ENCODE data around the gene DACT2. TPM values are rescaled to one million over a fixed set of nuclear protein-coding genes. Genes with fewer than 3 reads are reported as not detected.
"Not testable (repeated sequence)": the region's sequence is repeated elsewhere in the genome, so short reads cannot be mapped to it uniquely, and the experiment has no call there.

The DACT2 gene
- total RNA-seq, 1 donor from 2014 or later: 0.59 TPM

GRCh38 chr6:168304752-168305015 is 14.9 kb downstream of the DACT2 start:
- intact Hi-C loops (cut with micrococcal nuclease): no loop called here

- intact Hi-C loops (cut with micrococcal nuclease): no loop called here
Observed at GRCh38 chr6:168303982-168304751, 15.4 kb downstream of the DACT2 start.

- intact Hi-C loops (cut with micrococcal nuclease): no loop called here
Observed at GRCh38 chr6:168302534-168302933, 17.0 kb downstream of the DACT2 start.

GRCh38 chr6:168301648-168302398 is 17.8 kb downstream of the DACT2 start:
- intact Hi-C loops (cut with micrococcal nuclease): no loop called here

- intact Hi-C loops (cut with micrococcal nuclease): no loop called here
Observed at GRCh38 chr6:168300975-168301647, 18.5 kb downstream of the DACT2 start.

GRCh38 chr6:168299541-168300511 is 19.8 kb downstream of the DACT2 start:
- intact Hi-C loops (cut with micrococcal nuclease): no loop called here

- intact Hi-C loops (cut with micrococcal nuclease): no loop called here
Observed at GRCh38 chr6:168297643-168298042, 21.9 kb downstream of the DACT2 start.

- intact Hi-C loops (cut with micrococcal nuclease): no loop called here
Observed at GRCh38 chr6:168294901-168295300, 24.7 kb downstream of the DACT2 start.

- intact Hi-C loops (cut with micrococcal nuclease): no loop called here
Observed at GRCh38 chr6:168293636-168294530, 25.7 kb downstream of the DACT2 start.

GRCh38 chr6:168292826-168293225 is 26.8 kb downstream of the DACT2 start:
- intact Hi-C loops (cut with micrococcal nuclease): no loop called here

- intact Hi-C loops (cut with micrococcal nuclease): no loop called here
Observed at GRCh38 chr6:168291450-168291849, 28.1 kb downstream of the DACT2 start.

- intact Hi-C loops (cut with micrococcal nuclease): no loop called here
Observed at GRCh38 chr6:168290095-168290494, 29.5 kb downstream of the DACT2 start.

GRCh38 chr6:168289571-168289962 is 30.0 kb downstream of the DACT2 start:
- intact Hi-C loops (cut with micrococcal nuclease): no loop called here

GRCh38 chr6:168288781-168289570 is 30.6 kb downstream of the DACT2 start:
- intact Hi-C loops (cut with micrococcal nuclease): no loop called here

GRCh38 chr6:168287460-168287859 is 32.1 kb downstream of the DACT2 start:
- intact Hi-C loops (cut with micrococcal nuclease): not testable (repeated sequence)

- intact Hi-C loops (cut with micrococcal nuclease): not testable (repeated sequence)
Observed at GRCh38 chr6:168286771-168287446, 32.7 kb downstream of the DACT2 start.

- intact Hi-C loops (cut with micrococcal nuclease): no loop called here
Observed at GRCh38 chr6:168286116-168286515, 33.5 kb downstream of the DACT2 start.

GRCh38 chr6:168285456-168285855 is 34.1 kb downstream of the DACT2 start:
- intact Hi-C loops (cut with micrococcal nuclease): no loop called here

- intact Hi-C loops (cut with micrococcal nuclease): no loop called here
Observed at GRCh38 chr6:168284187-168284586, 35.4 kb downstream of the DACT2 start.
